ENCODE measurements around the gene ADM2. TPM values are rescaled to one million over a fixed set of nuclear protein-coding genes. Genes with fewer than 3 reads are reported as not detected.

ADM2 gene
- polyA plus RNA-seq, 1 donor: 11.2 TPM

- no peak overlapping the region for H3K27ac ChIP-seq (ENCODE audit: low read length)
- peaks cover 49% of the 10 kb centered on the region for H3K4me1 ChIP-seq (ENCODE audit: control insufficient read depth, insufficient read depth, low read length)
- no peaks in the 10 kb centered on the region for H3K27me3 ChIP-seq (ENCODE audit: control insufficient read depth, insufficient read depth, low read length)
- no peaks in the 10 kb centered on the region for H3K9me3 ChIP-seq (ENCODE audit: control insufficient read depth, low read depth, low read length)
- no CpG with 5 or more reads among the region's 8 CpGs for WGBS (ENCODE audit: insufficient coverage, low lambda C conversion rate)
- no peak for DNase-seq
- H3K4me3 ChIP-seq (ENCODE audit: low read length): no peak overlapping the region
- H3K36me3 ChIP-seq (ENCODE audit: control insufficient read depth, insufficient read depth, low read length): peaks cover 52% of the 10 kb centered on the region
Measured at GRCh38 chr22:50468626-50469025, 12.7 kb upstream of the ADM2 start.

- Histone ChIP-seq H3K27me3 (ENCODE audit: control insufficient read depth, insufficient read depth, low read length) (no peaks in the 10 kb centered on the region), H3K36me3 (ENCODE audit: control insufficient read depth, insufficient read depth, low read length) (peaks cover 42% of the 10 kb centered on the region), H3K27ac (ENCODE audit: low read length) (peak overlapping the region; percentile 83), H3K9me3 (ENCODE audit: control insufficient read depth, low read depth, low read length) (no peaks in the 10 kb centered on the region), H3K4me1 (ENCODE audit: control insufficient read depth, insufficient read depth, low read length) (peaks cover 53% of the 10 kb centered on the region), H3K4me3 (ENCODE audit: low read length) (no peak overlapping the region)
- peak; percentile 84 to 93 for DNase-seq
- no CpG with 5 or more reads among the region's 25 CpGs for WGBS (ENCODE audit: insufficient coverage, low lambda C conversion rate)
Measured at GRCh38 chr22:50469377-50470305, 11.7 kb upstream of the ADM2 start.

- no peaks in the 10 kb centered on the region for H3K27me3 ChIP-seq (ENCODE audit: control insufficient read depth, insufficient read depth, low read length)
- DNase-seq: peak; percentile 54 to 75
- H3K9me3 ChIP-seq (ENCODE audit: control insufficient read depth, low read depth, low read length): no peaks in the 10 kb centered on the region
- no CpG with 5 or more reads among the region's 6 CpGs for WGBS (ENCODE audit: insufficient coverage, low lambda C conversion rate)
- H3K36me3 ChIP-seq (ENCODE audit: control insufficient read depth, insufficient read depth, low read length): peaks cover 33% of the 10 kb centered on the region
- H3K4me1 ChIP-seq (ENCODE audit: control insufficient read depth, insufficient read depth, low read length): peaks cover 56% of the 10 kb centered on the region
- H3K4me3 ChIP-seq (ENCODE audit: low read length): no peak overlapping the region
- peak overlapping the region; percentile 83 for H3K27ac ChIP-seq (ENCODE audit: low read length)
Measured at GRCh38 chr22:50470491-50470890, 10.9 kb upstream of the ADM2 start.

- Histone ChIP-seq H3K4me1 (ENCODE audit: control insufficient read depth, insufficient read depth, low read length) (peaks cover 59% of the 10 kb centered on the region), H3K27me3 (ENCODE audit: control insufficient read depth, insufficient read depth, low read length) (no peaks in the 10 kb centered on the region), H3K36me3 (ENCODE audit: control insufficient read depth, insufficient read depth, low read length) (peaks cover 25% of the 10 kb centered on the region), H3K9me3 (ENCODE audit: control insufficient read depth, low read depth, low read length) (no peaks in the 10 kb centered on the region), H3K27ac (ENCODE audit: low read length) (peak overlapping the region; percentile 83), H3K4me3 (ENCODE audit: low read length) (no peak overlapping the region)
- DNase-seq: no peak
- WGBS (ENCODE audit: insufficient coverage, low lambda C conversion rate): no CpG with 5 or more reads among the region's 21 CpGs
Measured at GRCh38 chr22:50471197-50471847, 10.0 kb upstream of the ADM2 start.

- no peaks in the 10 kb centered on the region for H3K9me3 ChIP-seq (ENCODE audit: control insufficient read depth, low read depth, low read length)
- no peak overlapping the region for H3K4me3 ChIP-seq (ENCODE audit: low read length)
- WGBS (ENCODE audit: insufficient coverage, low lambda C conversion rate): no CpG with 5 or more reads among the region's 5 CpGs
- peaks cover 19% of the 10 kb centered on the region for H3K36me3 ChIP-seq (ENCODE audit: control insufficient read depth, insufficient read depth, low read length)
- H3K27me3 ChIP-seq (ENCODE audit: control insufficient read depth, insufficient read depth, low read length): peaks cover 2% of the 10 kb centered on the region
- no peak overlapping the region for H3K27ac ChIP-seq (ENCODE audit: low read length)
- DNase-seq: no peak
- H3K4me1 ChIP-seq (ENCODE audit: control insufficient read depth, insufficient read depth, low read length): peaks cover 59% of the 10 kb centered on the region
Measured at GRCh38 chr22:50471962-50472361, 9.4 kb upstream of the ADM2 start.

- peaks cover 9% of the 10 kb centered on the region for H3K36me3 ChIP-seq (ENCODE audit: control insufficient read depth, insufficient read depth, low read length)
- no peaks in the 10 kb centered on the region for H3K9me3 ChIP-seq (ENCODE audit: control insufficient read depth, low read depth, low read length)
- no peak for DNase-seq
- peaks cover 8% of the 10 kb centered on the region for H3K27me3 ChIP-seq (ENCODE audit: control insufficient read depth, insufficient read depth, low read length)
- WGBS (ENCODE audit: insufficient coverage, low lambda C conversion rate): no CpG with 5 or more reads among the region's 6 CpGs
- no peak overlapping the region for H3K27ac ChIP-seq (ENCODE audit: low read length)
- peaks cover 59% of the 10 kb centered on the region for H3K4me1 ChIP-seq (ENCODE audit: control insufficient read depth, insufficient read depth, low read length)
- H3K4me3 ChIP-seq (ENCODE audit: low read length): no peak overlapping the region
Measured at GRCh38 chr22:50473088-50473487, 8.3 kb upstream of the ADM2 start.

GRCh38 chr22:50473855-50474671 is 7.3 kb upstream of the ADM2 start:
- no peaks in the 10 kb centered on the region for H3K9me3 ChIP-seq (ENCODE audit: control insufficient read depth, low read depth, low read length)
- H3K36me3 ChIP-seq (ENCODE audit: control insufficient read depth, insufficient read depth, low read length): peaks cover 5% of the 10 kb centered on the region
- H3K4me1 ChIP-seq (ENCODE audit: control insufficient read depth, insufficient read depth, low read length): peaks cover 55% of the 10 kb centered on the region
- peak overlapping the region; percentile 61 for H3K27ac ChIP-seq (ENCODE audit: low read length)
- H3K27me3 ChIP-seq (ENCODE audit: control insufficient read depth, insufficient read depth, low read length): peaks cover 15% of the 10 kb centered on the region
- WGBS (ENCODE audit: insufficient coverage, low lambda C conversion rate): no CpG with 5 or more reads among the region's 62 CpGs
- peak in 1 of 2 donors; percentile 59 for DNase-seq
- H3K4me3 ChIP-seq (ENCODE audit: low read length): peak overlapping the region; percentile 72

- no CpG with 5 or more reads among the region's 97 CpGs for WGBS (ENCODE audit: insufficient coverage, low lambda C conversion rate)
- peaks cover 46% of the 10 kb centered on the region for H3K4me1 ChIP-seq (ENCODE audit: control insufficient read depth, insufficient read depth, low read length)
Measured at GRCh38 chr22:50474710-50475651, 6.4 kb upstream of the ADM2 start, which contains the start of gene SBF1. Gene SBF1 (minus strand): TSS chr22:50475035. CDS start chr22:50474840, 195 bp downstream.

GRCh38 chr22:50475652-50476002 is 5.7 kb upstream of the ADM2 start:
- DNase-seq: no peak
- H3K27me3 ChIP-seq (ENCODE audit: control insufficient read depth, insufficient read depth, low read length): peaks cover 29% of the 10 kb centered on the region
- H3K27ac ChIP-seq (ENCODE audit: low read length): no peak overlapping the region
- H3K9me3 ChIP-seq (ENCODE audit: control insufficient read depth, low read depth, low read length): no peaks in the 10 kb centered on the region
- H3K36me3 ChIP-seq (ENCODE audit: control insufficient read depth, insufficient read depth, low read length): peaks cover 4% of the 10 kb centered on the region
- H3K4me3 ChIP-seq (ENCODE audit: low read length): peak overlapping the region; percentile 69
- no CpG with 5 or more reads among the region's 6 CpGs for WGBS (ENCODE audit: insufficient coverage, low lambda C conversion rate)
- H3K4me1 ChIP-seq (ENCODE audit: control insufficient read depth, insufficient read depth, low read length): peaks cover 40% of the 10 kb centered on the region

More at GRCh38 chr22:50474710-50475651, 6.4 kb upstream of the ADM2 start, which contains the start of gene SBF1:
- Histone ChIP-seq H3K27me3 (ENCODE audit: control insufficient read depth, insufficient read depth, low read length) (peaks cover 22% of the 10 kb centered on the region), H3K4me3 (ENCODE audit: low read length) (peak within 1 kb of the TSS; percentile 72), H3K9me3 (ENCODE audit: control insufficient read depth, low read depth, low read length) (no peaks in the 10 kb centered on the region), H3K27ac (ENCODE audit: low read length) (peak within 1 kb of the TSS; percentile 61), H3K36me3 (ENCODE audit: control insufficient read depth, insufficient read depth, low read length) (peaks cover 4% of the 10 kb centered on the region)
- peak; percentile 92 for DNase-seq

Data from large intestine (tissue), 3 donors.